Subcutaneous adipose tissue (tissue), 4 donors: Measurements from ENCODE around the gene TAMALIN. TPM values are rescaled to one million over a fixed set of nuclear protein-coding genes. Genes with fewer than 3 reads are reported as not detected.

Experiments used
- CTCF ChIP-seq: fragments of 450-650 bp; IDR thresholded peaks from one replicate; pipeline ENCODE4 v1.5.1; 2016; ENCODE audit warnings: low read depth, mild to moderate bottlenecking, control low read depth, antibody characterized with exemption, moderate library complexity
- total RNA-seq, 4 donors: library from RNA; depleted of rRNA; stranded (reverse); fragments of >200 nt; gene quantifications; one replicate each; pipeline ENCODE4 v1.1.0, GENCODE V29; 2016

The TAMALIN gene
- total RNA-seq, 4 donors from 2014 or later, result 9.0 to 64.6 (median 20.1) TPM

- no peak for TF ChIP-seq CTCF
Observed at GRCh38 chr12:52015532-52016041, 8.8 kb downstream of the TAMALIN start.

- TF ChIP-seq CTCF, result no peak
Observed at GRCh38 chr12:52018433-52019112, 11.8 kb downstream of the TAMALIN start.

DNA sequence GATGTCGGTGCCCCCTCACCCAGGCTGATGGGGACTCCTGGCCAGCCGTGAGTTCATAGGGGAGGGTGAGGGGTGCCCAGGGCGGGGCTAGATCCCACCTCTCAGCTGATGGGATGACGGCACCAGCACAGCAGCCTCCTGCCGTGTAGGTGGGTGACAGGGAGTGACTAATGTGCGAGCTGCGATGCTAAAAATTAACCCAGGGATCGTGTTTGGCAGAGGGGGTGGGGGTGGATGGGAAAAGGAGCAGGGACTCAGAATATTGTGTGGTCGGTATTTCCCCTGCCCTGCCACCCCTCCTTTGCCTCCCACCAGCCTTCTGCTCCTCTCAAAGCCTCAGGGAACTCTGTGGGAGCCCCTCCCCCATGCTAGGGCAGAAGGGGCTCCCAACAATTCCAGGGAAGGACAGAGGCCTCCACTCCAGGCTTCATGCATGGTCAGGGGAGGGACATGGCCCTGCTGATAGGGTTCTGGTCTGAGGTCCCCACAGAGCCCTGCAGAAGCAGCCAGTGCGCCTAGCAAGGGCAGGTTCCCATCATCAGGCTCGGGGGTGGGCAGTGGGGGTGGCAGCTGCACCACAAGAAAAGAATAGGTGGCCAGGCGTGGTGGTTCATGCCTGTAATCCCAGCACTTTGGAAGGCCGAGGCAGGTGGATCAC, 12.5 kb downstream of the TAMALIN start:
- TF ChIP-seq CTCF, result no peak

- TF ChIP-seq CTCF, result no peak
Observed at GRCh38 chr12:52020539-52021336, 14.0 kb downstream of the TAMALIN start.

- no peak for TF ChIP-seq CTCF
Observed at GRCh38 chr12:52022841-52023181, 16.1 kb downstream of the TAMALIN start.

DNA sequence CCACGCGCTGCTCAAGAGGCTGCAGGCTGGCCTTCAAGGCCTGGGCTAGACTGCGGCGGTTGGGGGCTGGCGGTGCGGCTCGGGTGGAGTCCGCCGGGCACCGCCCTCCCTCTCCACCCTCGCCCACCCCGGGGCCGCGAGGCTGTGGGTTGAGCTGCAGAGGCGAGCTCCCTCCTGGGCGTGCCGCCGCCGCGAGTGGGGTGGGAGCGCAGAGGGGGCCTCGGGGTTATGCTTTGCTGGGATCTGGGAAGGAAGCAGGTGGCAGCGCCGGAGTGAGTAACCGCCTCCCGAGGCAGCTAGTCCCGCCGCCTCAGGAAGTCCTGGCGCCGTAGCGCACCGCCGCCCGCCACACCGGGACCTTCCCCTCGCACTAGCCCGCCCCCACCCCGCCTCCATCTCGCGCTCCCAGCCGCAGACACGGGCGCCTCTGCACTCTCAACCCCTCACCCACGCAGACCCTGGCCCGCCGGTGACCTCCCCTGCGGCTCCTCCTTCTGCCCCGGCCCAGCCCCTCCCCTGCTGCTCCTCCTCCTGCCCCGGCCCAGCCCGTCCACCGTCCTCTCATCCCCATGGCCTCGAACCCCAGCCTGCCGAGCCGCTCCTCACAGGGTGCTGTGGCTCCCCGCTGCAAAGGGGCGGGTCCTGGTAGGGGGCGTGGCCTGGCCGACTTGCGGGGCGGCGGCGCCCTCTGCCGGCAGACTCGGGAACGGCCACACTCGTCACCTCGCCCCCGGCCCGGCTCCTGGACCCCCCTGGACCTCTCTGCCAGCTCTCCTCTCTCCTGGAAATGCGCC, 16.6 kb downstream of the TAMALIN start:
- no peak for TF ChIP-seq CTCF
